GM19372 (cell line): ENCODE data around the gene LLPH.
A peak's percentile ranks its signal among the peaks of the same experiment; 100 is the strongest.
"Not testable (repeated sequence)": the region's sequence is repeated elsewhere in the genome, so short reads cannot be mapped to it uniquely, and the experiment has no call there.

ENCODE experiments used
- ATAC-seq: cut with Tn5 transposase; IDR thresholded peaks from one replicate; pipeline ENCODE4 v1.9.1; 2021; ENCODE audit warnings: mild to moderate bottlenecking, low read depth, moderate library complexity; ENCODE audit not compliant: unreplicated experiment

Gene LLPH

GRCh38 chr12:66130267-66131066, at the start of gene LLPH:
Gene LLPH (minus strand): TSS chr12:66130750. CDS start chr12:66129106, 1,644 bp downstream.
- peak; percentile 97 for ATAC-seq

- ATAC-seq = no peak
These were observed 45.8 kb upstream of the LLPH start for GRCh38 chr12:66176105-66176900.

DNA sequence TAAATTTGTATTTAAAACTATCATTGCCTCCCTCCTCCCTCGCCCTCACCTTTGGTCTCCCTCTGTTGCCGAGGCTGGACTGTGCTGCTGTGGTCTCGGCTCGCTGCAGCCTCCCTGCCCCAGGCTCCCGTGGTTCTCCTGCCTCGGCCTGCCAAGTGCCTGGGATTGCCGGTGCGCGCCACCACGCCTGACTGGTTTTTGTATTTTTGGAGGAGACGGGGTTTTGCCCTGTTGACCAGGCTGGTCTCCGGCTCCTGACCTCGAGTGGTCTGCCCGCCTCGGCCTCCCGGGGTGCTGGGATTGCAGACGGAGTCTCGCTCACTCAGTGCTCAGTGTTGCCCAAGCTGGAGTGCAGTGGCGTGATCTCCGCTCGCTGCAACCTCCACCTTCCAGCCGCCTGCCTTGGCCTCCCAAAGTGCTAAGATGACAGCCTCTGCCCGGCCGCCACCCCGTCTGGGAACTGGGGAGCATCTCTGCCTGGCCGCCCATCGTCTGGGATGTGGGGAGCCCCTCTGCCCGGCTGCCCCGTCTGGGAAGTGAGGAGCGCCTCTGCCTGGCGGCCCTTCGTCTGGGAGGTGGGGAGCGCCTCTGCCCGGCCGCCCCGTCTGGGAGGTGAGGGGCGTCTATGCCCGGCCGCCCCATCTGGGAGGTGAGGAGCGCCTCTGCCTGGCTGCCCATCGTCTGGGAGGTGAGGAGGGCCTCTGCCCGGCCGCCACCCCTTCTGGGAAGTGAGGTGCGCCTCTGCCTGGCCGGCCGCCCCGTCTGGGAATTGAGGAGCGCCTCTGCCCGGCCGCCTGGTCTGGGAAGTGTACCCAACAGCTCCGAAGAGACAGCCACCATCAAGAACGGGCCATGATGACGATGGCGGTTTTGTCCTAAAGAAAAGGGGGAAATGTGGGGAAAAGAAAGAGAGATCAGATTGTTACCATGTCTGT, 44.1 kb upstream of the LLPH start:
- ATAC-seq = not testable (repeated sequence)

- ATAC-seq = no peak
These were observed 40.1 kb upstream of the LLPH start for GRCh38 chr12:66170606-66171005.

DNA sequence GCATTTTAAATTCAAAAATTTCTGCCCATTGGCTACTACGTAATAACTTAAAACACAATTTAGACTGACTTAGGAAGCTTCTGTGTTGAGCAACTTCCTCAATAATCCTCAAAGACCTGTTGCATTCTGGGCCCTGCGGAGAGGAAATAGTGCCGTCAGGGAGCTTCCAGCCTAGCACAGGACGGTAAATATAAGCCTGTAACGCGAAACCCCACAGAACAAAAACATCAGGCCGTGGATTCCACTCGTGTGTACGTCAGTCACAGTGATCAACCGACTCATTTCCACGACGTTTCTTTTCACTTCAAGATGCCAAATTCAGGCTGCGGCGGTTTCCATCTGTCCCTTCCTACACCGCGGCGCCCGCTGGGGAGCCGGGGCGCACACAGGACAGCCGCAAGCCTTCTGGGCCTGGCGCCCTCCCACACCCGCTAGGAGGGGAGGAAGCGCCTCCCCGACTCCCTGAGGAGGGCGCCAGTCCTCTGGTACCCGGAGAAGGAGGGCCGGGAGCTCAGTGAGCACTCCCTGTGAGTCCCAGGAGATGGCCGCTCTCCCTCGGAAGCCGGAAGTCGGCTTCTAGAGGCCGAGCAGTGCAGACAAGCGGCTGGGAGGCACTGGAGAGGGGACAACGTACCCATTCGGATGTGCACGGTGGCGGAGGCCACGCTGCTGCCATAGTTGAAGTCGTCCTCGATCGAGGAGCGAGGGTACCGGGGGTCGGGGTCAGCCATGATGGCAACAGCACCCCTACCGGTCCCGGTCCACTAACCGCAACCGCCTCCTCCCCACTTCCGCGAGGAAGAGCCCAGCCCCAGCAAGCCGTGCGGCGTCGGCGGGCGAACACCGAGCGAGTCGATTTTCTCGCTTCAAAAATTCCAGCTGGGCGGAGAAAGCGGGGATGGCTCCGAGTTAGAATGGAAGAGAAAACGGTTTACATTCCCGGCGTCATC, 38.9 kb upstream of the LLPH start, which contains the start of gene TMBIM4:
Gene TMBIM4, minus strand, starts transcription at position 776 of the 950 bp plus-strand sequence. Its CDS starts 45 bp downstream, at position 731.
- peak; percentile 78 for ATAC-seq

DNA sequence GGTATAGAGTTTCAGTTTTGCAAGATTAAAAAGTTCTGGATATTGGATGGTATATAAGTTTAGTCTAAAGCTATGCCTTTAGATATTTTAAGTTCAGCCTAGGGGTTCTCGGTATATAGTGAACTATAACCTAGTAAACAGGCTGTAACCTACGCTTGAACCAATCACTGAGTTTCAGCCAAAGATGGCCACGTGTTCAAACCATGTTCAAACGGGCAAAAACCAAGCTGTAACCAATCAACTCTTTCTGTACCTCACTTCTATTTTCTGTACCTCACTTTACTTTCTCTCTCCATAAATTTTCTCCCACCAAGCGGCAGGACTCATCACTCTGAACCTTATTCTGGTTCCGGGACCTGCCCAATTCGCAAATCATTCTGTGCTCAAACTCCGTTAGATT, 37.9 kb upstream of the LLPH start:
- ATAC-seq = no peak

DNA sequence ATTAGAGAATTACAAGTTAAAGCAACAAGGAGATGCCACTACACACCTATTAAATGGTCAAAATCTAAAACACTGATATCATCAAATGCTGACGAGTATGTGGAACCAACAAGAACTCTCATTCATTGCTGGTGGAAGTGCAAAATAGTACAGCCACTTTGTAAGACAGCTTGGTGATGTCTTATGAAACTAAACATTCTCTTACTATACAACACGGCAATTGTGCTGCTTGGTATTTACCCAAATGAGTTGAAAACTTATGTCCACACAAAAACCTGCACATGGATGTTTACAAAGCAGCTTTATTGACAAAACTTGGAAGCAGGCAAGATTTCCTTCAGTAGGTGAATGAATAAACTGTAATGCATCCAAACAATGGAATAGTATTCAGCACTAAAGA, 36.0 kb upstream of the LLPH start:
- no peak for ATAC-seq

- ATAC-seq = no peak
These were observed 34.6 kb upstream of the LLPH start for GRCh38 chr12:66165141-66165540.

- ATAC-seq = no peak
These were observed 33.8 kb upstream of the LLPH start for GRCh38 chr12:66164349-66164821.

GRCh38 chr12:66163289-66163688, 32.7 kb upstream of the LLPH start:
- no peak for ATAC-seq

DNA sequence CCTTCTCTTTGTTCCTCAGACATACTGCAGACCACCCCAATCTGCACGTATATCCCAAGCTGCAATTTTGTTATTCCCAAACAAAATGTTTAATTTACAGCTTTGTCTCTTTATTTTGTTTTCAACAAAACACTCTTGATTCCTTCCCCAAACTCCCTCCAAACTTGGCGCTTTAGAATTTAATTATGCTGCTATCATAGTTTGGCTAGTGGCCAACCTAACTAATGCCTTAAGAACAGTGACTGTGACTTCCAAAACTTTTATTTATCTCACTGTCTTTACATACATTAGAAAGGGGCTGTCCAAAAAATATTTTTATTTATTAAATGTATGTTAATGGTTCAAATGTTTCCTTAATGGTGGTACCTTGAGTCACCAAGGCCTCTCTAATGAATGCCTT, 32.2 kb upstream of the LLPH start:
- no peak for ATAC-seq

DNA sequence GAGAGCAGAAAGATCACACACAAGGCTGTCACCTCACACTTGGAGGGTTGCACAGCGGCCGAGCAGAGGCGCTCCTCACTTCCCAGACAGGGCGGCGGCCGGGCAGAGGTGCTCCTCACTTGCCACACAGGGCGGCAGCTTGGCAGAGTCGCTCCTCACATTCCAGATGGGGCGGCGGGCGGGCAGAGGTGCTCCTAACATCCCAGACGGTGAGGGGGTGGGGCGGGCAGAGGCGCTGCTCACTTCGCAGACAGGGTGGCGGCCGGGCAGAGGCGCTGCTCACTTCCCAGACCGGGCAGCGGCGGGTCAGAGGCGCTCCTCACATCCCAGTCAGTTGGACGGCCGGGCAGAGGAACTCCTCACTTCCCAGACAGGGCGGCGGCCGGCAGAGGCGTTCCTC, 30.2 kb upstream of the LLPH start:
- ATAC-seq = no peak

GRCh38 chr12:66159123-66159522, 28.6 kb upstream of the LLPH start:
- ATAC-seq = no peak

- ATAC-seq = no peak
These were observed 26.1 kb upstream of the LLPH start for GRCh38 chr12:66156654-66157053.

GRCh38 chr12:66154776-66155175, 24.2 kb upstream of the LLPH start:
- ATAC-seq = no peak

GRCh38 chr12:66152732-66153131, 22.2 kb upstream of the LLPH start:
- ATAC-seq = no peak

- no peak for ATAC-seq
These were observed 19.3 kb upstream of the LLPH start for GRCh38 chr12:66149702-66150398.
